Endothelial cell of umbilical vein (primary cell): ENCODE results near the gene AMPH. TPM values are rescaled to one million over a fixed set of nuclear protein-coding genes. Genes with fewer than 3 reads are reported as not detected.

ENCODE experiments used
- BruUV-seq: library from RNA; stranded (reverse); fragments of 400-500 nt; replicated peaks from 2 replicates; lab custom pipeline; 2021; lab: Mats Ljungman, UMichigan
- CTCF ChIA-PET: fragments of 300-600, 350-600 bp; sonication (Branson Sonifier 250); formaldehyde crosslinking; loops from one replicate; lab custom pipeline; 2021; ENCODE audit warnings: antibody characterized with exemption, inconsistent platforms; lab: Charles Lee
- POLR2A ChIA-PET: fragments of 300-600, 350-600 bp; sonication (Branson Sonifier 250); formaldehyde crosslinking; loops from one replicate; lab custom pipeline; 2021; ENCODE audit warnings: antibody characterized with exemption, inconsistent platforms; lab: Charles Lee
- DNase-seq: peaks from one replicate; pipeline ENCODE4 v3.0.0-alpha.2; 2011; ENCODE audit warnings: low read depth, low spot score
- FAIRE-seq: peaks from 2 replicates; lab custom pipeline; 2011; peaks lifted over from hg19 to GRCh38; lab: Jason Lieb, UNC
- H2AFZ ChIP-seq: 2 replicates; pipeline ENCODE4 v1.6.0; 2012; ENCODE audit warnings: low read depth, low read length, control low read depth, inconsistent platforms
- H3K27ac ChIP-seq: 2 replicates; pipeline ENCODE4 v1.5.1; 2011; ENCODE audit warnings: low read depth, mild to moderate bottlenecking, control low read depth, low read length, moderate library complexity; ENCODE audit not compliant: insufficient read depth
- H3K27me3 ChIP-seq, 2 experiments: 2 replicates each; pipeline versions ENCODE4 v1.6.0 to v1.6.1; 2011; ENCODE audit warnings: low read length in 2 of 2, mixed read lengths in 1 of 2; ENCODE audit not compliant: control insufficient read depth in 2 of 2, insufficient read depth in 2 of 2
- H3K36me3 ChIP-seq, 2 experiments: 2 replicates in 1 of 2; 3 replicates in 1 of 2; pipeline ENCODE4 v1.5.1; 2011; ENCODE audit warnings: low read length in 2 of 2, mild to moderate bottlenecking in 1 of 2, moderate library complexity in 1 of 2; ENCODE audit not compliant: control insufficient read depth in 2 of 2, insufficient read depth in 2 of 2; ENCODE audit errors: extremely low read depth in 1 of 2
- H3K4me1 ChIP-seq: 3 replicates; pipeline ENCODE4 v1.5.1; 2011; ENCODE audit warnings: mild to moderate bottlenecking, low read length; ENCODE audit not compliant: control insufficient read depth, insufficient read depth; ENCODE audit errors: extremely low read depth
- H3K4me2 ChIP-seq: 2 replicates; pipeline ENCODE4 v1.6.1; 2011; ENCODE audit warnings: low read length, control low read depth, mixed read lengths; ENCODE audit not compliant: insufficient read depth
- H3K4me3 ChIP-seq, 3 experiments: fragments of 200-600 bp in 1 of 3; sonication (generic), shearing (Covaris generic) in 1 of 3; replicated peaks in 1 of 3; 2 replicates each; pipeline ENCODE4 v1.5.1; 2011 to 2016; ENCODE audit warnings: control low read depth in 3 of 3, low read length in 3 of 3, mild to moderate bottlenecking in 2 of 3, inconsistent platforms in 1 of 3, low read depth in 1 of 3, moderate library complexity in 1 of 3; ENCODE audit not compliant: insufficient read depth in 1 of 3
- H3K79me2 ChIP-seq: 2 replicates; pipeline ENCODE4 v1.6.0; 2012; ENCODE audit warnings: low read length, inconsistent platforms; ENCODE audit not compliant: control insufficient read depth, insufficient read depth
- H3K9ac ChIP-seq: replicated peaks from 2 replicates; pipeline ENCODE3; 2011; ENCODE audit warnings: low read length, control low read depth; ENCODE audit not compliant: insufficient read depth; ENCODE audit errors: extremely low read depth
- H3K9me1 ChIP-seq: replicated peaks from 3 replicates; pipeline ENCODE4 v1.6.0; 2011; ENCODE audit warnings: mild to moderate bottlenecking, low read length; ENCODE audit not compliant: control insufficient read depth, insufficient read depth; ENCODE audit errors: extremely low read depth
- H3K9me3 ChIP-seq: replicated peaks from 2 replicates; pipeline ENCODE4 v1.5.1; 2012; ENCODE audit warnings: low read length, inconsistent platforms; ENCODE audit not compliant: control insufficient read depth, insufficient read depth
- H4K20me1 ChIP-seq: replicated peaks from 2 replicates; pipeline ENCODE3; 2011; ENCODE audit warnings: mild to moderate bottlenecking, low read length; ENCODE audit not compliant: control insufficient read depth, insufficient read depth; ENCODE audit errors: extremely low read depth
- CTCF ChIP-seq, 2 donors: IDR thresholded peaks; 1 replicate in 1 of 2; 2 replicates in 1 of 2; pipeline ENCODE4 v1.5.1; 2011; ENCODE audit warnings: low read length in 2 of 2, mild to moderate bottlenecking in 2 of 2, moderate library complexity in 2 of 2, control low read depth in 1 of 2, inconsistent platforms in 1 of 2, low read depth in 1 of 2; ENCODE audit not compliant: insufficient read depth in 1 of 2; ENCODE audit errors: extremely low read depth in 1 of 2
- EZH2 ChIP-seq: IDR thresholded peaks from 2 replicates; pipeline ENCODE4 v1.6.1; 2012; ENCODE audit warnings: borderline replicate concordance, low read depth, mild to moderate bottlenecking, moderate library complexity, low read length, inconsistent platforms; ENCODE audit not compliant: severe bottlenecking
- FOS ChIP-seq: IDR thresholded peaks from 2 replicates; pipeline ENCODE4 v1.6.1; 2011; ENCODE audit warnings: mild to moderate bottlenecking, low read length, moderate library complexity, borderline replicate concordance; ENCODE audit not compliant: insufficient read depth
- GATA2 ChIP-seq: IDR thresholded peaks from 2 replicates; pipeline ENCODE4 v1.7.0; 2011; ENCODE audit warnings: low read depth, mild to moderate bottlenecking, moderate library complexity, mixed read lengths, low read length; ENCODE audit not compliant: insufficient read length, insufficient read depth
- JUN ChIP-seq: IDR thresholded peaks from 2 replicates; pipeline ENCODE4 v1.6.1; 2011; ENCODE audit warnings: borderline replicate concordance, low read depth; ENCODE audit not compliant: insufficient read length, insufficient read depth
- MYC ChIP-seq: IDR thresholded peaks from one replicate; pipeline ENCODE4 v1.6.1; 2011; ENCODE audit warnings: mild to moderate bottlenecking, low read depth, low read length
- POLR2A ChIP-seq: IDR thresholded peaks from 2 replicates; pipeline ENCODE4 v1.6.1; 2012; ENCODE audit warnings: low read depth, mild to moderate bottlenecking, control low read depth, low read length
- POLR2AphosphoS5 ChIP-seq: IDR thresholded peaks from 2 replicates; pipeline ENCODE4 v1.6.1; 2012; ENCODE audit warnings: low read depth, mild to moderate bottlenecking, control low read depth, low read length, moderate library complexity; ENCODE audit not compliant: insufficient read depth
- dilution Hi-C: fragments of 300-500 bp; cut with MboI; formaldehyde crosslinking; loops from one replicate; pipeline ENCODE4 v1.15.0; 2019; ENCODE audit warnings: low sequenced_read_pairs; ENCODE audit not compliant: extremely low pct_ligation_motif_present
- intact Hi-C: fragments of 100-400 bp; cut with micrococcal nuclease; formaldehyde crosslinking; loops from one replicate; pipeline ENCODE4 v1.10.0; 2022
- polyA plus RNA-seq, 4 experiments: library from polyadenylated mRNA; depleted of rRNA in 3 of 4; stranded (reverse) in 3 of 4; unstranded in 1 of 4; fragments of >200 nt; gene quantifications; 2 replicates each; pipeline versions ENCODE4 v1.2.1 to v1.2.3, GENCODE V29; 2011 to 2012; ENCODE audit warnings: missing spikeins in 1 of 4
- total RNA-seq: library from RNA; stranded (reverse); gene quantifications from 2 replicates; pipeline ENCODE4 v1.2.3, GENCODE V29; 2021
- TF ChIP-seq, protein P1 (sequence below): IDR thresholded peaks from 2 replicates; pipeline ENCODE4 v1.6.1; 2011; ENCODE audit not compliant: insufficient read depth, insufficient read length

Gene AMPH
- total and polyA plus RNA-seq, 2 donors (not counting 3 experiments of a cell fraction or from before 2014, with no cell fraction given): 5.2 to 9.2 TPM

- Histone ChIP-seq H3K36me3 (no peaks in the 10 kb centered on the region), H3K79me2 (no peaks in the 10 kb centered on the region), H3K9me3 (no peaks in the 10 kb centered on the region), H3K27ac (no peak overlapping the region), H2AFZ (no peak overlapping the region), H3K9ac (no peak overlapping the region), H3K27me3 (no peaks in the 10 kb centered on the region), H4K20me1 (no peaks in the 10 kb centered on the region), H3K4me2 (no peak overlapping the region), H3K4me1 (peaks cover 5% of the 10 kb centered on the region), H3K4me3 (no peak overlapping the region), H3K9me1 (no peaks in the 10 kb centered on the region)
- DNase-seq: no peak
- dilution Hi-C loops (no loop called here), intact Hi-C loops (no loop called here)
- CTCF ChIA-PET: interaction anchor here (1.2 to 1.8 kb wide), 2 partner anchors 14 to 15 kb away, joined by 3 to 5 read pairs; no protein-coding TSS in a partner anchor
- BruUV-seq: no TSS peak
- FAIRE-seq: no peak
- TF ChIP-seq JUN: no peak
- no peak for TF ChIP-seq CTCF (IDR thresholded peaks at IDR 0.05; ENCODE audit: extremely low read depth in 1 of 2, insufficient read depth in 1 of 2, low read depth in 1 of 2, low read length in 2 of 2)
- TF ChIP-seq MYC: no peak
- no peak for TF ChIP-seq FOS
- TF ChIP-seq GATA2: no peak
- TF ChIP-seq POLR2A: no peak
- TF ChIP-seq EZH2: no peak
- no peak for TF ChIP-seq POLR2AphosphoS5
- TF ChIP-seq, protein P1, sequence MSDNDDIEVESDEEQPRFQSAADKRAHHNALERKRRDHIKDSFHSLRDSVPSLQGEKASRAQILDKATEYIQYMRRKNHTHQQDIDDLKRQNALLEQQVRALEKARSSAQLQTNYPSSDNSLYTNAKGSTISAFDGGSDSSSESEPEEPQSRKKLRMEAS: no peak
- POLR2A ChIA-PET: no interaction called here
Measured at GRCh38 chr7:38360776-38361175, 270.4 kb downstream of the AMPH start.
